Trophoblast cell (in vitro differentiated cells and primary cell): ENCODE measurements around the gene UBXN4.
"Not testable (repeated sequence)": the region's sequence is repeated elsewhere in the genome, so short reads cannot be mapped to it uniquely, and the experiment has no call there.

Experiments used
- DNase-seq, 2 donors: peaks; one replicate each; pipeline ENCODE4 v3.0.0-alpha.2; 2016
- H2AFZ ChIP-seq: 2 replicates; pipeline ENCODE4 v1.6.1; 2013; ENCODE audit warnings: low read length, moderate library complexity, mild to moderate bottlenecking; ENCODE audit not compliant: insufficient read depth, poor library complexity
- H2AK5ac ChIP-seq: 2 replicates; pipeline ENCODE4 v1.6.1; 2013; ENCODE audit warnings: mild to moderate bottlenecking, low read length
- H2BK120ac ChIP-seq: 2 replicates; pipeline ENCODE4 v1.6.1; 2013; ENCODE audit warnings: low read length, mild to moderate bottlenecking, moderate library complexity; ENCODE audit not compliant: insufficient read depth, poor library complexity
- H2BK12ac ChIP-seq: 2 replicates; pipeline ENCODE4 v1.6.1; 2013; ENCODE audit warnings: mild to moderate bottlenecking, low read length, moderate library complexity
- H2BK5ac ChIP-seq: 2 replicates; pipeline ENCODE4 v1.6.1; 2013; ENCODE audit warnings: low read length, low read depth, moderate library complexity, mild to moderate bottlenecking; ENCODE audit not compliant: poor library complexity
- H3K14ac ChIP-seq: 2 replicates; pipeline ENCODE4 v1.6.1; 2013; ENCODE audit warnings: mild to moderate bottlenecking, low read length
- H3K18ac ChIP-seq: 2 replicates; pipeline ENCODE4 v1.6.1; 2013; ENCODE audit warnings: mild to moderate bottlenecking, low read length
- H3K23ac ChIP-seq: 2 replicates; pipeline ENCODE4 v1.6.1; 2013; ENCODE audit warnings: low read length
- H3K27ac ChIP-seq: 2 replicates; pipeline ENCODE4 v1.5.1; 2013; ENCODE audit warnings: low read depth, mild to moderate bottlenecking, inconsistent platforms, low read length, moderate library complexity
- H3K27me3 ChIP-seq: 2 replicates; pipeline ENCODE4 v1.6.1; 2013; ENCODE audit warnings: inconsistent platforms, mild to moderate bottlenecking, low read length, moderate library complexity; ENCODE audit not compliant: insufficient read depth
- H3K36me3 ChIP-seq, 2 experiments: 1 replicate in 1 of 2; 2 replicates in 1 of 2; pipeline ENCODE4 v1.6.1; 2013; ENCODE audit warnings: low read length in 2 of 2, mild to moderate bottlenecking in 2 of 2, moderate library complexity in 1 of 2; ENCODE audit not compliant: insufficient read depth in 2 of 2, control insufficient read depth in 1 of 2
- H3K4ac ChIP-seq: 2 replicates; pipeline ENCODE4 v1.6.1; 2013; ENCODE audit warnings: low read depth, mild to moderate bottlenecking, low read length, moderate library complexity
- H3K4me1 ChIP-seq, 2 experiments: 1 replicate in 1 of 2; 2 replicates in 1 of 2; pipeline ENCODE4 v1.6.1; 2013; ENCODE audit warnings: low read length in 2 of 2, mild to moderate bottlenecking in 2 of 2, moderate library complexity in 1 of 2; ENCODE audit not compliant: insufficient read depth in 2 of 2, control insufficient read depth in 1 of 2
- H3K4me2 ChIP-seq: 2 replicates; pipeline ENCODE4 v1.6.1; 2013; ENCODE audit warnings: inconsistent platforms, mild to moderate bottlenecking, low read length, moderate library complexity
- H3K4me3 ChIP-seq: 2 replicates; pipeline ENCODE4 v1.5.1; 2013; ENCODE audit warnings: mild to moderate bottlenecking, low read depth, low read length, inconsistent platforms
- H3K79me1 ChIP-seq: one replicate; pipeline ENCODE4 v1.6.1; 2013; ENCODE audit warnings: low read length
- H3K79me2 ChIP-seq: 2 replicates; pipeline ENCODE4 v1.6.1; 2013; ENCODE audit warnings: low read length, mild to moderate bottlenecking; ENCODE audit not compliant: control insufficient read depth, insufficient read depth, poor library complexity
- H3K9ac ChIP-seq: 2 replicates; pipeline ENCODE4 v1.6.1; 2013; ENCODE audit warnings: mild to moderate bottlenecking, low read length
- H3K9me3 ChIP-seq: 2 replicates; pipeline ENCODE4 v1.6.1; 2013; ENCODE audit warnings: low read depth, mild to moderate bottlenecking, control low read depth, inconsistent platforms, low read length; ENCODE audit not compliant: insufficient read depth
- H4K12ac ChIP-seq: 2 replicates; pipeline ENCODE4 v1.6.1; 2013; ENCODE audit warnings: low read depth, mild to moderate bottlenecking, low read length, moderate library complexity
- H4K8ac ChIP-seq: 2 replicates; pipeline ENCODE4 v1.6.1; 2013; ENCODE audit warnings: low read depth, mild to moderate bottlenecking, low read length, moderate library complexity
- H4K91ac ChIP-seq: one replicate; pipeline ENCODE4 v1.6.1; 2013; ENCODE audit warnings: low read depth, mild to moderate bottlenecking, low read length, moderate library complexity
- WGBS: extraction: QIAGEN DNeasy Blood & Tissue Kit; methylation state at CpG from one replicate; pipeline ENCODE4 v1.1.7; 2013; ENCODE audit warnings: missing lambda C conversion rate; ENCODE audit not compliant: insufficient read length, insufficient coverage; ENCODE audit errors: extremely low coverage; 5-methylcytosine and 5-hydroxymethylcytosine counted together

The UBXN4 gene

DNA sequence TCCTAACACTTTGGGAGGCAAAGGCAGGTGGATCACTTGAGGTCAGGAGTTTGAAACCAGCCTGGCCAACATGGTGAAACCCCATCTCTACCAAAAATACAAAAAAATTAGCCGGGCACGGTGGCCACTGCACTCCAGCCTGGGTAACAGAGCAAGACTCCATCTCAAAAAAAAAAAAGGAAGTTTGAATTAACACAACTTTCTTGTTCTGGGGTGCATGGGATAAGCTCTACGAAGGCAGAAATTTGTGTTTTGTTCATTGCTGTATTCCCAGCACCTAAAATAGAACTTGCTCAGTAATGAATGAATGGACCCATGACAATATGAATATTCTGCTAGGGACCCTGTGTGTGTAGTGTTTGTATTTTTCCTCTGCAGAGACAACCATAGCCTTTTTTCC lies 66.2 kb downstream of the UBXN4 start:
- H4K12ac ChIP-seq, H3K4me2 ChIP-seq, H3K9ac ChIP-seq, H3K79me2 ChIP-seq, H2AFZ ChIP-seq, H3K27me3 ChIP-seq, H3K14ac ChIP-seq, H2AK5ac ChIP-seq, H2BK5ac ChIP-seq, DNase-seq, H3K23ac ChIP-seq, H4K8ac ChIP-seq, H3K4me1 ChIP-seq, H2BK120ac ChIP-seq, H3K4ac ChIP-seq, H3K27ac ChIP-seq, H3K4me3 ChIP-seq, H3K9me3 ChIP-seq, H4K91ac ChIP-seq, H3K79me1 ChIP-seq, H3K36me3 ChIP-seq, H3K18ac ChIP-seq, H2BK12ac ChIP-seq: not testable (repeated sequence)
- WGBS: no CpG with 5 or more reads among the region's 3 CpGs

DNA sequence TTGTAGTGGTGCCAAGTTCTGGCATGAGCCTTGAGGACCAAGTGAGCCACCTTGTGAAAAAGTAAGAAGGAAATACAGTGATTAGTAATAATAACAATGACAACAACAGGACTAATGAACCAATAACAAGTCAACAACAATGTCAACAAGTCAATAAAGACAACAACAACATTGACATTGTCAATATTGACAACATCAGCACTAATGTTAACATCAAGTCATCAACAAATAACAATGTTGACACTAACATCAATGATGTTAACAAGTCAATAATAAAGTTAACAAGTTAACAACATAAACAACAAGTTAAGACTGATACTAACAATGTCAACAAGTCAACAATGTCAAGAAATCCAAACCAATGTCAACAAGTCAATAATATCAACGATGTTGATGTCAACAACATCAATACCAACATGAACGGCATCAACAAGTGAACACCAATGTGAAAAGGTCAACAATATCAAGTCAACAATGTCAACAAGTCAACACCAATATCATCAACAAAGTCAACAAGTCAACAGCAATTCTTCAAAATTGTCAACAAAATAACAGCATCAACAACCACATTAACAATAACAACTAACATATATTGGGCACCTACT lies 71.4 kb downstream of the UBXN4 start:
- Histone ChIP-seq H3K36me3 (no peaks in the 10 kb centered on the region), H4K12ac (no peak overlapping the region), H3K23ac (no peak overlapping the region), H3K9me3 (no peaks in the 10 kb centered on the region), H2AK5ac (no peak overlapping the region), H3K4me3 (no peak overlapping the region), H3K14ac (no peak overlapping the region), H3K4me2 (no peak overlapping the region), H3K4ac (no peak overlapping the region), H3K27ac (no peak overlapping the region), H3K9ac (no peak overlapping the region), H3K27me3 (no peaks in the 10 kb centered on the region), H2BK120ac (no peak overlapping the region), H3K79me1 (no peaks in the 10 kb centered on the region), H3K18ac (no peak overlapping the region), H4K8ac (no peak overlapping the region), H3K79me2 (no peaks in the 10 kb centered on the region), H2AFZ (no peak overlapping the region), H2BK5ac (no peak overlapping the region), H3K4me1 (no peaks in the 10 kb centered on the region), H2BK12ac (no peak overlapping the region), H4K91ac (no peak overlapping the region)
- WGBS: no CpG with 5 or more reads among the region's 2 CpGs
- no peak for DNase-seq

DNA sequence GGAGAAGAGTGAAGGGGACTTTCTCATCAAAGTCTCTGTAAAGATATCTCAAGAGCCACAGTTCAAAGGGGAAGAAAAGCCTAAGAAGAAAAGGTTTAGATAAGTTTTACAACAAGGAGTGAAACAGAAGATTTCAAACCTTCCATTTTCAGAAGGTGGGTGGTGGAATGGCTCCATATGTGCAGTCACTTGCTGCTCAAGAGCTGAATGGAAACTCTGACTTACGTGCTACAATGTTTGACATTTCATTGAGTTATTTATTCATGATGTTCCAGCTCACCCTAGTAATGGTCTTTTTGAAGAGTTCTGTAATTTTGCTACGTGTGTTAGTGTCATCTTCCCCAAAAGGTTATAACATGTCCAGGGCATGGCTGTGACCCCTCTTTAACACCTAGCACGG lies 73.6 kb downstream of the UBXN4 start:
- no peak overlapping the region for H2AFZ ChIP-seq
- H3K79me1 ChIP-seq: no peaks in the 10 kb centered on the region
- DNase-seq: no peak
- WGBS: no CpG with 5 or more reads among the region's 3 CpGs
- H3K4me2 ChIP-seq: no peak overlapping the region
- H3K4ac ChIP-seq: no peak overlapping the region
- H3K4me1 ChIP-seq: no peaks in the 10 kb centered on the region
- H3K36me3 ChIP-seq: no peaks in the 10 kb centered on the region
- H3K27ac ChIP-seq: no peak overlapping the region
- no peak overlapping the region for H4K8ac ChIP-seq
- H3K79me2 ChIP-seq: no peaks in the 10 kb centered on the region
- no peak overlapping the region for H4K12ac ChIP-seq
- no peak overlapping the region for H2BK120ac ChIP-seq
- no peaks in the 10 kb centered on the region for H3K9me3 ChIP-seq
- H3K23ac ChIP-seq: no peak overlapping the region
- H3K4me3 ChIP-seq: no peak overlapping the region
- H2AK5ac ChIP-seq: no peak overlapping the region
- no peak overlapping the region for H4K91ac ChIP-seq
- no peak overlapping the region for H3K18ac ChIP-seq
- H2BK12ac ChIP-seq: no peak overlapping the region
- H3K27me3 ChIP-seq: no peaks in the 10 kb centered on the region
- H2BK5ac ChIP-seq: no peak overlapping the region
- H3K9ac ChIP-seq: no peak overlapping the region
- no peak overlapping the region for H3K14ac ChIP-seq

DNA sequence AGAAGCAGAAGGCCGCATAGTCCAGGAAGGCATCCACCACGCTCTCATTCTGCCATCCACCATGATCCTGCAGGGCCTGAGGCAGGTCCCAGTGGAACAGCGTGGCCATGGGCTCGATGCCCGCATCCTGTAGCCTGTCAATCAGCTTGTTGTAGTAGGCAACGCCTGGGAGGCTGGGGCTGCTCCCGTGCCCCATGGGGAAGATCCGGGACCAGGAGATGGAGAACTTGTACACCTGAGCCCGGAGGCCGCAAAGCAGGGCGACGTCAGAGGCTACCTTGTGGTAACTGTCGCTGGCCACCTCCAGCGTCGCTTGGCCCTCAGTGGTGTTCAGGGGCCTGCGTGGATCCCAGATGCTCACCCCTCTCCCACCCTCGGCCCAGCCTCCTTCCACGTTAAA lies 75.8 kb downstream of the UBXN4 start:
- no peak overlapping the region for H3K18ac ChIP-seq
- H2BK120ac ChIP-seq: no peak overlapping the region
- H3K9me3 ChIP-seq: no peaks in the 10 kb centered on the region
- no peak overlapping the region for H3K4ac ChIP-seq
- no peak overlapping the region for H2BK12ac ChIP-seq
- H4K12ac ChIP-seq: no peak overlapping the region
- no peaks in the 10 kb centered on the region for H3K79me1 ChIP-seq
- no peak overlapping the region for H3K4me2 ChIP-seq
- H3K23ac ChIP-seq: no peak overlapping the region
- no peaks in the 10 kb centered on the region for H3K79me2 ChIP-seq
- H4K8ac ChIP-seq: no peak overlapping the region
- no peak overlapping the region for H3K14ac ChIP-seq
- DNase-seq: no peak
- H3K9ac ChIP-seq: no peak overlapping the region
- H2BK5ac ChIP-seq: no peak overlapping the region
- no peaks in the 10 kb centered on the region for H3K27me3 ChIP-seq
- H2AK5ac ChIP-seq: no peak overlapping the region
- H3K36me3 ChIP-seq: no peaks in the 10 kb centered on the region
- H3K4me1 ChIP-seq: no peaks in the 10 kb centered on the region
- no CpG with 5 or more reads among the region's 18 CpGs for WGBS
- no peak overlapping the region for H2AFZ ChIP-seq
- no peak overlapping the region for H4K91ac ChIP-seq
- no peak overlapping the region for H3K27ac ChIP-seq
- no peak overlapping the region for H3K4me3 ChIP-seq
